WTC11 (cell line): ENCODE results near the gene PCDH9. TPM values are rescaled to one million over a fixed set of nuclear protein-coding genes. Genes with fewer than 3 reads are reported as not detected.

Experiments used
- ATAC-seq: fragments of 200-7000 bp; cut with Tn5 transposase; 2 replicates; pipeline ENCODE4 v1.10.0; 2021; ENCODE audit warnings: mild to moderate bottlenecking, moderate library complexity
- CTCF ChIA-PET: fragments of 300-600 bp; sonication (Branson Sonifier 250); formaldehyde crosslinking; loops from one replicate; lab custom pipeline; 2021; ENCODE audit warnings: antibody characterized with exemption; lab: Charles Lee
- POLR2A ChIA-PET: fragments of 350-600 bp; sonication (Branson Sonifier 250); formaldehyde crosslinking; loops from one replicate; lab custom pipeline; 2021; ENCODE audit warnings: antibody characterized with exemption; lab: Charles Lee
- DNase-seq: peaks from one replicate; pipeline ENCODE4 v3.0.0; 2021; ENCODE audit warnings: low spot score
- H3K27ac Mint-ChIP-seq: 2 replicates; pipeline ENCODE4 v1.8.0; 2021; ENCODE audit warnings: mixed read lengths
- H3K27me3 Mint-ChIP-seq: 2 replicates; pipeline ENCODE4 v1.8.0; 2021; ENCODE audit warnings: low read depth, mild to moderate bottlenecking, moderate library complexity, mixed read lengths
- H3K36me3 Mint-ChIP-seq: 2 replicates; pipeline ENCODE4 v1.8.0; 2021; ENCODE audit warnings: mixed read lengths
- H3K4me1 Mint-ChIP-seq: 2 replicates; pipeline ENCODE4 v1.8.0; 2022; ENCODE audit warnings: mixed read lengths
- H3K4me3 Mint-ChIP-seq: 2 replicates; pipeline ENCODE4 v1.8.0; 2021; ENCODE audit warnings: mild to moderate bottlenecking, moderate library complexity, mixed read lengths
- H3K9me3 Mint-ChIP-seq: 2 replicates; pipeline ENCODE4 v1.8.0; 2021; ENCODE audit warnings: mixed read lengths
- CREB1 ChIP-seq: sonication (generic); formaldehyde crosslinking; IDR thresholded peaks from 2 replicates; pipeline ENCODE4 v1.8.0; 2023; ENCODE audit warnings: mild to moderate bottlenecking, missing genetic modification reagents
- CREM ChIP-seq: sonication (generic); formaldehyde crosslinking; IDR thresholded peaks from 2 replicates; pipeline ENCODE4 v1.8.1; 2022; ENCODE audit warnings: mild to moderate bottlenecking, missing genetic modification reagents, moderate library complexity
- ELF4 ChIP-seq: sonication (generic); formaldehyde crosslinking; IDR thresholded peaks from 2 replicates; pipeline ENCODE4 v1.8.1; 2022; ENCODE audit warnings: low read depth, mild to moderate bottlenecking, moderate library complexity, missing genetic modification reagents
- ESRRA ChIP-seq: sonication (generic); formaldehyde crosslinking; IDR thresholded peaks from 2 replicates; pipeline ENCODE4 v1.8.1; 2022; ENCODE audit warnings: mild to moderate bottlenecking, missing genetic modification reagents, borderline replicate concordance
- FOXK1 ChIP-seq: sonication (generic); formaldehyde crosslinking; IDR thresholded peaks from 2 replicates; pipeline ENCODE4 v1.8.0; 2022; ENCODE audit warnings: mild to moderate bottlenecking, moderate library complexity, missing genetic modification reagents
- MXD4 ChIP-seq: fragments of 250-450 bp; sonication (Bioruptor Pico); IDR thresholded peaks from 2 replicates; pipeline ENCODE4 v1.8.0; 2021; ENCODE audit warnings: mild to moderate bottlenecking, moderate library complexity, borderline replicate concordance
- NR2C2 ChIP-seq: sonication (generic); formaldehyde crosslinking; IDR thresholded peaks from 2 replicates; pipeline ENCODE4 v1.8.0; 2022; ENCODE audit warnings: mild to moderate bottlenecking, missing genetic modification reagents
- TP53 ChIP-seq: sonication (generic); formaldehyde crosslinking; IDR thresholded peaks from 2 replicates; pipeline ENCODE4 v1.8.1; 2023; ENCODE audit warnings: mild to moderate bottlenecking, missing genetic modification reagents
- total RNA-seq: library from RNA; stranded (reverse); gene quantifications from 3 replicates; pipeline ENCODE4 v1.2.3, GENCODE V29; 2021
- TF ChIP-seq, protein P1 (sequence below): sonication (generic); formaldehyde crosslinking; IDR thresholded peaks from 2 replicates; pipeline ENCODE4 v1.8.1; 2022; ENCODE audit warnings: missing genetic modification reagents, borderline replicate concordance
- TF ChIP-seq, protein P2 (sequence below): sonication (generic); formaldehyde crosslinking; IDR thresholded peaks from 2 replicates; pipeline ENCODE4 v1.8.1; 2022; ENCODE audit warnings: mild to moderate bottlenecking, missing genetic modification reagents, moderate library complexity, borderline replicate concordance
- TF ChIP-seq, protein P3 (sequence below): sonication (generic); formaldehyde crosslinking; IDR thresholded peaks from 2 replicates; pipeline ENCODE4 v1.8.1; 2023; ENCODE audit warnings: mild to moderate bottlenecking, missing genetic modification reagents
- TF ChIP-seq, protein P4 (sequence below): sonication (generic); formaldehyde crosslinking; conservative IDR thresholded peaks from 2 replicates; pipeline ENCODE4 v1.8.1; 2022; ENCODE audit warnings: mild to moderate bottlenecking, missing genetic modification reagents
- TF ChIP-seq, protein P5 (sequence below): sonication (generic); formaldehyde crosslinking; IDR thresholded peaks from 2 replicates; pipeline ENCODE4 v1.8.1; 2023; ENCODE audit warnings: mild to moderate bottlenecking, missing genetic modification reagents, borderline replicate concordance
- TF ChIP-seq, protein P6 (sequence below): sonication (generic); formaldehyde crosslinking; IDR thresholded peaks from 2 replicates; pipeline ENCODE4 v1.8.0; 2023; ENCODE audit warnings: mild to moderate bottlenecking, missing genetic modification reagents
- TF ChIP-seq, protein P7 (sequence below): sonication (generic); formaldehyde crosslinking; IDR thresholded peaks from 2 replicates; pipeline ENCODE4 v1.8.1; 2023; ENCODE audit warnings: mild to moderate bottlenecking, moderate library complexity, missing genetic modification reagents
- TF ChIP-seq, protein P8 (sequence below): sonication (generic); formaldehyde crosslinking; IDR thresholded peaks from 2 replicates; pipeline ENCODE4 v1.8.1; 2022; ENCODE audit warnings: low read depth, missing genetic modification reagents, borderline replicate concordance

PCDH9 gene
- total RNA-seq, 1 experiment from 2014 or later = 0.48 TPM

DNA sequence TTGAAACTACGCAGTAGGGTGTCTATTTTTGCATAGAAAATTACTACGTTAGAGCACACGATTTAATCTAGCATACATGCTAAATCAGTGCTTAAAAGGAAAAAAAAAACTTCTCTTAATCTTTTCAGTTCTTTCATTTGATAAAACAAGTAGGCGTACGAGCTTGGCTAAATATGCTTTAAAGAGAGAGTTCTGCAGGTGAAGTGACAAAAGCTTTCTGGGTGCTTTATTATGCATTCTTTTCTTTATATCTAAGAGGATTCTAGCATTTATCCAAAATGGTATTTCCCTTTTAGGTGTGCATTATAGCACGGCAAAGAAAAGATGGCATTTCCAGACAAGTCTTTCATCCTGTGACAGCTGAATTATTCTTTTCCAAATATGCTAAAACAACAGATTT is 281.2 kb downstream of the PCDH9 start (continued):
- TF ChIP-seq, protein P1, sequence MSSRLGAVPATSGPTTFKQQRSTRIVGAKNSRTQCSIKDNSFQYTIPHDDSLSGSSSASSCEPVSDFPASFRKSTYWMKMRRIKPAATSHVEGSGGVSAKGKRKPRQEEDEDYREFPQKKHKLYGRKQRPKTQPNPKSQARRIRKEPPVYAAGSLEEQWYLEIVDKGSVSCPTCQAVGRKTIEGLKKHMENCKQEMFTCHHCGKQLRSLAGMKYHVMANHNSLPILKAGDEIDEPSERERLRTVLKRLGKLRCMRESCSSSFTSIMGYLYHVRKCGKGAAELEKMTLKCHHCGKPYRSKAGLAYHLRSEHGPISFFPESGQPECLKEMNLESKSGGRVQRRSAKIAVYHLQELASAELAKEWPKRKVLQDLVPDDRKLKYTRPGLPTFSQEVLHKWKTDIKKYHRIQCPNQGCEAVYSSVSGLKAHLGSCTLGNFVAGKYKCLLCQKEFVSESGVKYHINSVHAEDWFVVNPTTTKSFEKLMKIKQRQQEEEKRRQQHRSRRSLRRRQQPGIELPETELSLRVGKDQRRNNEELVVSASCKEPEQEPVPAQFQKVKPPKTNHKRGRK = no peak
- TF ChIP-seq NR2C2 (CRISPR knock-in tag) (no peak), CREB1 (no peak), TP53 (CRISPR knock-in tag) (no peak), MXD4 (CRISPR knock-in tag) (no peak), ELF4 (CRISPR knock-in tag) (no peak)
- TF ChIP-seq, protein P2, sequence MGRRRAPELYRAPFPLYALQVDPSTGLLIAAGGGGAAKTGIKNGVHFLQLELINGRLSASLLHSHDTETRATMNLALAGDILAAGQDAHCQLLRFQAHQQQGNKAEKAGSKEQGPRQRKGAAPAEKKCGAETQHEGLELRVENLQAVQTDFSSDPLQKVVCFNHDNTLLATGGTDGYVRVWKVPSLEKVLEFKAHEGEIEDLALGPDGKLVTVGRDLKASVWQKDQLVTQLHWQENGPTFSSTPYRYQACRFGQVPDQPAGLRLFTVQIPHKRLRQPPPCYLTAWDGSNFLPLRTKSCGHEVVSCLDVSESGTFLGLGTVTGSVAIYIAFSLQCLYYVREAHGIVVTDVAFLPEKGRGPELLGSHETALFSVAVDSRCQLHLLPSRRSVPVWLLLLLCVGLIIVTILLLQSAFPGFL (CRISPR knock-in tag) = no peak
- TF ChIP-seq, protein P3, sequence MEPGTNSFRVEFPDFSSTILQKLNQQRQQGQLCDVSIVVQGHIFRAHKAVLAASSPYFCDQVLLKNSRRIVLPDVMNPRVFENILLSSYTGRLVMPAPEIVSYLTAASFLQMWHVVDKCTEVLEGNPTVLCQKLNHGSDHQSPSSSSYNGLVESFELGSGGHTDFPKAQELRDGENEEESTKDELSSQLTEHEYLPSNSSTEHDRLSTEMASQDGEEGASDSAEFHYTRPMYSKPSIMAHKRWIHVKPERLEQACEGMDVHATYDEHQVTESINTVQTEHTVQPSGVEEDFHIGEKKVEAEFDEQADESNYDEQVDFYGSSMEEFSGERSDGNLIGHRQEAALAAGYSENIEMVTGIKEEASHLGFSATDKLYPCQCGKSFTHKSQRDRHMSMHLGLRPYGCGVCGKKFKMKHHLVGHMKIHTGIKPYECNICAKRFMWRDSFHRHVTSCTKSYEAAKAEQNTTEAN (CRISPR knock-in tag) = no peak
- TF ChIP-seq, protein P4, sequence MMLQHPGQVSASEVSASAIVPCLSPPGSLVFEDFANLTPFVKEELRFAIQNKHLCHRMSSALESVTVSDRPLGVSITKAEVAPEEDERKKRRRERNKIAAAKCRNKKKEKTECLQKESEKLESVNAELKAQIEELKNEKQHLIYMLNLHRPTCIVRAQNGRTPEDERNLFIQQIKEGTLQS (CRISPR knock-in tag) = no peak

DNA sequence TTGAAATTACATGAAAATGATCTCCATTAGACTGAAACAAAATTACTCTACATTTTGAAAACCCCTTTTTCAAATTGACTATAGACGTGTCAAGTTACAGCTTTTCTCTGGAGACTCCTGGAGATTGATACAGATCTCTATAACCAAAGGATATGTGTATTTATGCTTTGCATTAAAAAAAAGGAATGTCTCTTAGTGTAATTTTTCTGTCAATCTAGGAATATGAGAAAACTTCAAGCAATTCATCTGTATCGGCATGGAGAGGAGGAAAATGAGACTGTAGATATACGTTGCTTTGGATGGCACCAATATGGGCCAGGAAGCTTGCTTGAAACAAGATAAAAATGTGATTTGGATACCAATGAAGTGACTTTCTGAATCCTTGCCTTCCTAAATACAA is 286.6 kb downstream of the PCDH9 start:
- CTCF ChIA-PET = interaction anchor here (1.5 kb wide), 1 partner anchor 51 kb away, joined by 4 read pairs; no protein-coding TSS in a partner anchor
- Mint-ChIP-seq H3K36me3 (no peaks in the 10 kb centered on the region), H3K4me1 (peaks cover 9% of the 10 kb centered on the region), H3K4me3 (no peak overlapping the region), H3K27ac (no peak overlapping the region), H3K9me3 (no peaks in the 10 kb centered on the region)
- TF ChIP-seq, protein P5, sequence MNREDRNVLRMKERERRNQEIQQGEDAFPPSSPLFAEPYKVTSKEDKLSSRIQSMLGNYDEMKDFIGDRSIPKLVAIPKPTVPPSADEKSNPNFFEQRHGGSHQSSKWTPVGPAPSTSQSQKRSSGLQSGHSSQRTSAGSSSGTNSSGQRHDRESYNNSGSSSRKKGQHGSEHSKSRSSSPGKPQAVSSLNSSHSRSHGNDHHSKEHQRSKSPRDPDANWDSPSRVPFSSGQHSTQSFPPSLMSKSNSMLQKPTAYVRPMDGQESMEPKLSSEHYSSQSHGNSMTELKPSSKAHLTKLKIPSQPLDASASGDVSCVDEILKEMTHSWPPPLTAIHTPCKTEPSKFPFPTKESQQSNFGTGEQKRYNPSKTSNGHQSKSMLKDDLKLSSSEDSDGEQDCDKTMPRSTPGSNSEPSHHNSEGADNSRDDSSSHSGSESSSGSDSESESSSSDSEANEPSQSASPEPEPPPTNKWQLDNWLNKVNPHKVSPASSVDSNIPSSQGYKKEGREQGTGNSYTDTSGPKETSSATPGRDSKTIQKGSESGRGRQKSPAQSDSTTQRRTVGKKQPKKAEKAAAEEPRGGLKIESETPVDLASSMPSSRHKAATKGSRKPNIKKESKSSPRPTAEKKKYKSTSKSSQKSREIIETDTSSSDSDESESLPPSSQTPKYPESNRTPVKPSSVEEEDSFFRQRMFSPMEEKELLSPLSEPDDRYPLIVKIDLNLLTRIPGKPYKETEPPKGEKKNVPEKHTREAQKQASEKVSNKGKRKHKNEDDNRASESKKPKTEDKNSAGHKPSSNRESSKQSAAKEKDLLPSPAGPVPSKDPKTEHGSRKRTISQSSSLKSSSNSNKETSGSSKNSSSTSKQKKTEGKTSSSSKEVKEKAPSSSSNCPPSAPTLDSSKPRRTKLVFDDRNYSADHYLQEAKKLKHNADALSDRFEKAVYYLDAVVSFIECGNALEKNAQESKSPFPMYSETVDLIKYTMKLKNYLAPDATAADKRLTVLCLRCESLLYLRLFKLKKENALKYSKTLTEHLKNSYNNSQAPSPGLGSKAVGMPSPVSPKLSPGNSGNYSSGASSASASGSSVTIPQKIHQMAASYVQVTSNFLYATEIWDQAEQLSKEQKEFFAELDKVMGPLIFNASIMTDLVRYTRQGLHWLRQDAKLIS (CRISPR knock-in tag) = no peak
- TF ChIP-seq, all 79 proteins: peak for 0
- H3K27me3 Mint-ChIP-seq = no peaks in the 10 kb centered on the region
- DNase-seq (no peak), ATAC-seq (no peak)
- POLR2A ChIA-PET = no interaction called here

DNA sequence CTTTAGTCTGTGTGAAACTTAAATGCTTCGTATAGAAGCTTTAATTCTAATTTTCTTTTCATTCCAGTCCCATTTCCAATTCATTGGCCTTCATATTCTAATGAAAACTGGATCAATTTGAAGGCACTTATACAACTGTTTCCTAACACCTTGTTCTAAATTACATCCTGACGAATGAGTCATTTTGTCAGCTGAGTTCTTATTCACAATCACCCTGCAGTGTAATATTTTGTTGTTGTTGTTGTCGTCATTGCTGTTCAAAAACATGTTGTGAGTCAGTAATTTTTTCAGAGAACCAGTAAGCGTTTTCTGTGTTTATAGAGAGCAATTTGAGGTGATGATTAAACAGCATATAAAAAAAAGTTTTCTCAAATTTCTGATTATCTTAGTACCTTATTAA is 290.0 kb downstream of the PCDH9 start:
- Mint-ChIP-seq H3K4me3 (no peak overlapping the region), H3K9me3 (no peaks in the 10 kb centered on the region), H3K27ac (no peak overlapping the region), H3K27me3 (no peaks in the 10 kb centered on the region), H3K36me3 (no peaks in the 10 kb centered on the region), H3K4me1 (no peaks in the 10 kb centered on the region; the same call in 1 of the 2 replicates)
- ChIA-PET CTCF (no interaction called here), POLR2A (no interaction called here)
- DNase-seq (no peak), ATAC-seq (no peak)
- TF ChIP-seq FOXK1 (CRISPR knock-in tag) (no peak), CREM (CRISPR knock-in tag) (no peak), ESRRA (CRISPR knock-in tag) (no peak), CREB1 (no peak), NR2C2 (CRISPR knock-in tag) (no peak)
- TF ChIP-seq, protein P6, sequence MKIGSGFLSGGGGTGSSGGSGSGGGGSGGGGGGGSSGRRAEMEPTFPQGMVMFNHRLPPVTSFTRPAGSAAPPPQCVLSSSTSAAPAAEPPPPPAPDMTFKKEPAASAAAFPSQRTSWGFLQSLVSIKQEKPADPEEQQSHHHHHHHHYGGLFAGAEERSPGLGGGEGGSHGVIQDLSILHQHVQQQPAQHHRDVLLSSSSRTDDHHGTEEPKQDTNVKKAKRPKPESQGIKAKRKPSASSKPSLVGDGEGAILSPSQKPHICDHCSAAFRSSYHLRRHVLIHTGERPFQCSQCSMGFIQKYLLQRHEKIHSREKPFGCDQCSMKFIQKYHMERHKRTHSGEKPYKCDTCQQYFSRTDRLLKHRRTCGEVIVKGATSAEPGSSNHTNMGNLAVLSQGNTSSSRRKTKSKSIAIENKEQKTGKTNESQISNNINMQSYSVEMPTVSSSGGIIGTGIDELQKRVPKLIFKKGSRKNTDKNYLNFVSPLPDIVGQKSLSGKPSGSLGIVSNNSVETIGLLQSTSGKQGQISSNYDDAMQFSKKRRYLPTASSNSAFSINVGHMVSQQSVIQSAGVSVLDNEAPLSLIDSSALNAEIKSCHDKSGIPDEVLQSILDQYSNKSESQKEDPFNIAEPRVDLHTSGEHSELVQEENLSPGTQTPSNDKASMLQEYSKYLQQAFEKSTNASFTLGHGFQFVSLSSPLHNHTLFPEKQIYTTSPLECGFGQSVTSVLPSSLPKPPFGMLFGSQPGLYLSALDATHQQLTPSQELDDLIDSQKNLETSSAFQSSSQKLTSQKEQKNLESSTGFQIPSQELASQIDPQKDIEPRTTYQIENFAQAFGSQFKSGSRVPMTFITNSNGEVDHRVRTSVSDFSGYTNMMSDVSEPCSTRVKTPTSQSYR (CRISPR knock-in tag) = no peak
- TF ChIP-seq, protein P7, sequence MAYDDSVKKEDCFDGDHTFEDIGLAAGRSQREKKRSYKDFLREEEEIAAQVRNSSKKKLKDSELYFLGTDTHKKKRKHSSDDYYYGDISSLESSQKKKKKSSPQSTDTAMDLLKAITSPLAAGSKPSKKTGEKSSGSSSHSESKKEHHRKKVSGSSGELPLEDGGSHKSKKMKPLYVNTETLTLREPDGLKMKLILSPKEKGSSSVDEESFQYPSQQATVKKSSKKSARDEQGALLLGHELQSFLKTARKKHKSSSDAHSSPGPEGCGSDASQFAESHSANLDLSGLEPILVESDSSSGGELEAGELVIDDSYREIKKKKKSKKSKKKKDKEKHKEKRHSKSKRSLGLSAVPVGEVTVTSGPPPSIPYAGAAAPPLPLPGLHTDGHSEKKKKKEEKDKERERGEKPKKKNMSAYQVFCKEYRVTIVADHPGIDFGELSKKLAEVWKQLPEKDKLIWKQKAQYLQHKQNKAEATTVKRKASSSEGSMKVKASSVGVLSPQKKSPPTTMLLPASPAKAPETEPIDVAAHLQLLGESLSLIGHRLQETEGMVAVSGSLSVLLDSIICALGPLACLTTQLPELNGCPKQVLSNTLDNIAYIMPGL (CRISPR knock-in tag) = no peak
- TF ChIP-seq, protein P8, sequence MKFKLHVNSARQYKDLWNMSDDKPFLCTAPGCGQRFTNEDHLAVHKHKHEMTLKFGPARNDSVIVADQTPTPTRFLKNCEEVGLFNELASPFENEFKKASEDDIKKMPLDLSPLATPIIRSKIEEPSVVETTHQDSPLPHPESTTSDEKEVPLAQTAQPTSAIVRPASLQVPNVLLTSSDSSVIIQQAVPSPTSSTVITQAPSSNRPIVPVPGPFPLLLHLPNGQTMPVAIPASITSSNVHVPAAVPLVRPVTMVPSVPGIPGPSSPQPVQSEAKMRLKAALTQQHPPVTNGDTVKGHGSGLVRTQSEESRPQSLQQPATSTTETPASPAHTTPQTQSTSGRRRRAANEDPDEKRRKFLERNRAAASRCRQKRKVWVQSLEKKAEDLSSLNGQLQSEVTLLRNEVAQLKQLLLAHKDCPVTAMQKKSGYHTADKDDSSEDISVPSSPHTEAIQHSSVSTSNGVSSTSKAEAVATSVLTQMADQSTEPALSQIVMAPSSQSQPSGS (CRISPR knock-in tag) = no peak
